Endothelial cell of umbilical vein (primary cell): ENCODE measurements around the gene MED23. TPM values are rescaled to one million over a fixed set of nuclear protein-coding genes. Genes with fewer than 3 reads are reported as not detected.

ENCODE experiments used
- BruUV-seq: library from RNA; stranded (reverse); fragments of 400-500 nt; replicated peaks from 2 replicates; lab custom pipeline; 2021; lab: Mats Ljungman, UMichigan
- CTCF ChIA-PET: fragments of 300-600, 350-600 bp; sonication (Branson Sonifier 250); formaldehyde crosslinking; loops from one replicate; lab custom pipeline; 2021; ENCODE audit warnings: antibody characterized with exemption, inconsistent platforms; lab: Charles Lee
- POLR2A ChIA-PET: fragments of 300-600, 350-600 bp; sonication (Branson Sonifier 250); formaldehyde crosslinking; loops from one replicate; lab custom pipeline; 2021; ENCODE audit warnings: antibody characterized with exemption, inconsistent platforms; lab: Charles Lee
- DNase-seq: peaks from one replicate; pipeline ENCODE4 v3.0.0-alpha.2; 2011; ENCODE audit warnings: low read depth, low spot score
- FAIRE-seq: peaks from 2 replicates; lab custom pipeline; 2011; peaks lifted over from hg19 to GRCh38; lab: Jason Lieb, UNC
- H2AFZ ChIP-seq: 2 replicates; pipeline ENCODE4 v1.6.0; 2012; ENCODE audit warnings: low read depth, low read length, control low read depth, inconsistent platforms
- H3K27ac ChIP-seq: 2 replicates; pipeline ENCODE4 v1.5.1; 2011; ENCODE audit warnings: low read depth, mild to moderate bottlenecking, control low read depth, low read length, moderate library complexity; ENCODE audit not compliant: insufficient read depth
- H3K27me3 ChIP-seq, 2 experiments: 2 replicates each; pipeline versions ENCODE4 v1.6.0 to v1.6.1; 2011; ENCODE audit warnings: low read length in 2 of 2, mixed read lengths in 1 of 2; ENCODE audit not compliant: control insufficient read depth in 2 of 2, insufficient read depth in 2 of 2
- H3K36me3 ChIP-seq, 2 experiments: 2 replicates in 1 of 2; 3 replicates in 1 of 2; pipeline ENCODE4 v1.5.1; 2011; ENCODE audit warnings: low read length in 2 of 2, mild to moderate bottlenecking in 1 of 2, moderate library complexity in 1 of 2; ENCODE audit not compliant: control insufficient read depth in 2 of 2, insufficient read depth in 2 of 2; ENCODE audit errors: extremely low read depth in 1 of 2
- H3K4me1 ChIP-seq: 3 replicates; pipeline ENCODE4 v1.5.1; 2011; ENCODE audit warnings: mild to moderate bottlenecking, low read length; ENCODE audit not compliant: control insufficient read depth, insufficient read depth; ENCODE audit errors: extremely low read depth
- H3K4me2 ChIP-seq: 2 replicates; pipeline ENCODE4 v1.6.1; 2011; ENCODE audit warnings: low read length, control low read depth, mixed read lengths; ENCODE audit not compliant: insufficient read depth
- H3K4me3 ChIP-seq, 3 experiments: fragments of 200-600 bp in 1 of 3; sonication (generic), shearing (Covaris generic) in 1 of 3; replicated peaks in 1 of 3; 2 replicates each; pipeline ENCODE4 v1.5.1; 2011 to 2016; ENCODE audit warnings: control low read depth in 3 of 3, low read length in 3 of 3, mild to moderate bottlenecking in 2 of 3, inconsistent platforms in 1 of 3, low read depth in 1 of 3, moderate library complexity in 1 of 3; ENCODE audit not compliant: insufficient read depth in 1 of 3
- H3K79me2 ChIP-seq: 2 replicates; pipeline ENCODE4 v1.6.0; 2012; ENCODE audit warnings: low read length, inconsistent platforms; ENCODE audit not compliant: control insufficient read depth, insufficient read depth
- H3K9ac ChIP-seq: replicated peaks from 2 replicates; pipeline ENCODE3; 2011; ENCODE audit warnings: low read length, control low read depth; ENCODE audit not compliant: insufficient read depth; ENCODE audit errors: extremely low read depth
- H3K9me1 ChIP-seq: replicated peaks from 3 replicates; pipeline ENCODE4 v1.6.0; 2011; ENCODE audit warnings: mild to moderate bottlenecking, low read length; ENCODE audit not compliant: control insufficient read depth, insufficient read depth; ENCODE audit errors: extremely low read depth
- H3K9me3 ChIP-seq: replicated peaks from 2 replicates; pipeline ENCODE4 v1.5.1; 2012; ENCODE audit warnings: low read length, inconsistent platforms; ENCODE audit not compliant: control insufficient read depth, insufficient read depth
- H4K20me1 ChIP-seq: replicated peaks from 2 replicates; pipeline ENCODE3; 2011; ENCODE audit warnings: mild to moderate bottlenecking, low read length; ENCODE audit not compliant: control insufficient read depth, insufficient read depth; ENCODE audit errors: extremely low read depth
- EZH2 ChIP-seq: IDR thresholded peaks from 2 replicates; pipeline ENCODE4 v1.6.1; 2012; ENCODE audit warnings: borderline replicate concordance, low read depth, mild to moderate bottlenecking, moderate library complexity, low read length, inconsistent platforms; ENCODE audit not compliant: severe bottlenecking
- FOS ChIP-seq: IDR thresholded peaks from 2 replicates; pipeline ENCODE4 v1.6.1; 2011; ENCODE audit warnings: mild to moderate bottlenecking, low read length, moderate library complexity, borderline replicate concordance; ENCODE audit not compliant: insufficient read depth
- GATA2 ChIP-seq: IDR thresholded peaks from 2 replicates; pipeline ENCODE4 v1.7.0; 2011; ENCODE audit warnings: low read depth, mild to moderate bottlenecking, moderate library complexity, mixed read lengths, low read length; ENCODE audit not compliant: insufficient read length, insufficient read depth
- JUN ChIP-seq: IDR thresholded peaks from 2 replicates; pipeline ENCODE4 v1.6.1; 2011; ENCODE audit warnings: borderline replicate concordance, low read depth; ENCODE audit not compliant: insufficient read length, insufficient read depth
- MYC ChIP-seq: IDR thresholded peaks from one replicate; pipeline ENCODE4 v1.6.1; 2011; ENCODE audit warnings: mild to moderate bottlenecking, low read depth, low read length
- POLR2A ChIP-seq: IDR thresholded peaks from 2 replicates; pipeline ENCODE4 v1.6.1; 2012; ENCODE audit warnings: low read depth, mild to moderate bottlenecking, control low read depth, low read length
- POLR2AphosphoS5 ChIP-seq: IDR thresholded peaks from 2 replicates; pipeline ENCODE4 v1.6.1; 2012; ENCODE audit warnings: low read depth, mild to moderate bottlenecking, control low read depth, low read length, moderate library complexity; ENCODE audit not compliant: insufficient read depth
- dilution Hi-C: fragments of 300-500 bp; cut with MboI; formaldehyde crosslinking; loops from one replicate; pipeline ENCODE4 v1.15.0; 2019; ENCODE audit warnings: low sequenced_read_pairs; ENCODE audit not compliant: extremely low pct_ligation_motif_present
- intact Hi-C: fragments of 100-400 bp; cut with micrococcal nuclease; formaldehyde crosslinking; loops from one replicate; pipeline ENCODE4 v1.10.0; 2022
- polyA plus RNA-seq, 4 experiments: library from polyadenylated mRNA; depleted of rRNA in 3 of 4; stranded (reverse) in 3 of 4; unstranded in 1 of 4; fragments of >200 nt; gene quantifications; 2 replicates each; pipeline versions ENCODE4 v1.2.1 to v1.2.3, GENCODE V29; 2011 to 2012; ENCODE audit warnings: missing spikeins in 1 of 4
- total RNA-seq: library from RNA; stranded (reverse); gene quantifications from 2 replicates; pipeline ENCODE4 v1.2.3, GENCODE V29; 2021
- TF ChIP-seq, protein P1 (sequence below), 2 donors: IDR thresholded peaks; 1 replicate in 1 of 2; 2 replicates in 1 of 2; pipeline ENCODE4 v1.5.1; 2011; ENCODE audit warnings: low read length in 2 of 2, mild to moderate bottlenecking in 2 of 2, moderate library complexity in 2 of 2, control low read depth in 1 of 2, inconsistent platforms in 1 of 2, low read depth in 1 of 2; ENCODE audit not compliant: insufficient read depth in 1 of 2; ENCODE audit errors: extremely low read depth in 1 of 2
- TF ChIP-seq, protein P2 (sequence below): IDR thresholded peaks from 2 replicates; pipeline ENCODE4 v1.6.1; 2011; ENCODE audit not compliant: insufficient read depth, insufficient read length

Gene MED23
- total and polyA plus RNA-seq, 2 donors (not counting 3 experiments of a cell fraction or from before 2014, with no cell fraction given) = 17.9 to 29.5 TPM

DNA sequence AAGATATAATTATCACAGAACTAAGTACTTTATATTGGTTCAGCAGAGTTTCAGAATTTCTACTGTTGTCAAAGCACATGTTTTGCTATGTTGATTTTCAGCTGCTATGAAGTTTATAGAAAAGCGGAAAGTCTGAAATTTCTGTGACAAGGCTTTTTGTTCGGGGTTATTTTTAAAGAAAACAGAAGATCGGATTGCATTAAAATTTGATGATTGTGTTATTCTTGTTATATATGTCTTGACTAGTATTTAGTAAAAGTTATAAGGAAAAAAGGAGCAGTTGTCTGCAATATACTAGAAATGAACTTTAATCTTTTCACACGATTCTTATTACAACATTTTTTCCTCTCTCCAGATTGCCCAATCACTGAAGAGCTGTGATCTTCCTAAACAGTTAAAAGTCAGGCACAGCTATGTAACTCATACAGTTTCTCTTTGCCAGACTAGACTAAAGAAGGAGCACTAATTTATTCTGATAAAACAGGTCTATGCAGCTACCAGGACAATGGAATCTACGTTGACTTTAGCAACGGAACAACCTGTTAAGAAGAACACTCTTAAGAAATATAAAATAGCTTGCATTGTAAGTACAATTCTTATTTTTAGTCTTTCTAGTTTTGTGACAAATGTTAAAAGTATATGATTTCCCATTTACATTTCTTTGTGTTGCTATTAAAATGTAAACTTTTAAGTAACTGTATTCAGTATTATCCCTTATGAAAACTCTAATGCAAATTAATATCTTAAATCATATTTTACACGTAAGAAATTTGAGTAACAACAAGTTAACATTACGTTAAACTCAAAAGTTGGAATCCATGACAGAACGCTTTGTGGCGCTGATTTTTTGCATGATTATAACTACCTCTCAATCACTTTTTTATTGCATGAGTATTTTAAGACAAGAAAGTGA is 9.1 kb upstream of the MED23 start, which contains the start of gene ENPP3:
TSS of gene ENPP3 (plus strand) at position 423 of the 913 bp plus-strand sequence. CDS start at position 506, 83 bp downstream.
- no peaks in the 10 kb centered on the region for H3K79me2 ChIP-seq
- no peak within 1 kb of the TSS for H3K9ac ChIP-seq
- dilution Hi-C loops = no loop called here
- no peak within 1 kb of the TSS for H3K4me2 ChIP-seq
- H3K27ac ChIP-seq = no peak within 1 kb of the TSS
- H3K4me1 ChIP-seq = no peaks in the 10 kb centered on the region
- H3K9me3 ChIP-seq = no peaks in the 10 kb centered on the region
- intact Hi-C loops = no loop called here
- ChIA-PET POLR2A (no interaction called here), CTCF (interaction anchor here (1.2 kb wide), 1 partner anchor 9 kb away, joined by 8 read pairs; the partner anchor contains the start of gene MED23)
- BruUV-seq = no TSS peak
- peaks cover 1 to 10% of the 10 kb centered on the region in 2 experiments for H3K27me3 ChIP-seq
- H3K9me1 ChIP-seq = no peaks in the 10 kb centered on the region
- H4K20me1 ChIP-seq = no peaks in the 10 kb centered on the region
- FAIRE-seq = no peak
- no peak within 1 kb of the TSS for H2AFZ ChIP-seq
- no peak for DNase-seq
- H3K4me3 ChIP-seq = no peak within 1 kb of the TSS
- no peaks in the 10 kb centered on the region for H3K36me3 ChIP-seq
- no peak for TF ChIP-seq JUN
- TF ChIP-seq EZH2 = no peak
- TF ChIP-seq, protein P1, sequence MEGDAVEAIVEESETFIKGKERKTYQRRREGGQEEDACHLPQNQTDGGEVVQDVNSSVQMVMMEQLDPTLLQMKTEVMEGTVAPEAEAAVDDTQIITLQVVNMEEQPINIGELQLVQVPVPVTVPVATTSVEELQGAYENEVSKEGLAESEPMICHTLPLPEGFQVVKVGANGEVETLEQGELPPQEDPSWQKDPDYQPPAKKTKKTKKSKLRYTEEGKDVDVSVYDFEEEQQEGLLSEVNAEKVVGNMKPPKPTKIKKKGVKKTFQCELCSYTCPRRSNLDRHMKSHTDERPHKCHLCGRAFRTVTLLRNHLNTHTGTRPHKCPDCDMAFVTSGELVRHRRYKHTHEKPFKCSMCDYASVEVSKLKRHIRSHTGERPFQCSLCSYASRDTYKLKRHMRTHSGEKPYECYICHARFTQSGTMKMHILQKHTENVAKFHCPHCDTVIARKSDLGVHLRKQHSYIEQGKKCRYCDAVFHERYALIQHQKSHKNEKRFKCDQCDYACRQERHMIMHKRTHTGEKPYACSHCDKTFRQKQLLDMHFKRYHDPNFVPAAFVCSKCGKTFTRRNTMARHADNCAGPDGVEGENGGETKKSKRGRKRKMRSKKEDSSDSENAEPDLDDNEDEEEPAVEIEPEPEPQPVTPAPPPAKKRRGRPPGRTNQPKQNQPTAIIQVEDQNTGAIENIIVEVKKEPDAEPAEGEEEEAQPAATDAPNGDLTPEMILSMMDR (IDR thresholded peaks at IDR 0.05; ENCODE audit: extremely low read depth in 1 of 2, insufficient read depth in 1 of 2, low read depth in 1 of 2, low read length in 2 of 2) = no peak
- TF ChIP-seq POLR2AphosphoS5 = no peak
- no peak for TF ChIP-seq FOS
- no peak for TF ChIP-seq POLR2A
- TF ChIP-seq, protein P2, sequence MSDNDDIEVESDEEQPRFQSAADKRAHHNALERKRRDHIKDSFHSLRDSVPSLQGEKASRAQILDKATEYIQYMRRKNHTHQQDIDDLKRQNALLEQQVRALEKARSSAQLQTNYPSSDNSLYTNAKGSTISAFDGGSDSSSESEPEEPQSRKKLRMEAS = no peak
- TF ChIP-seq GATA2 = no peak
- no peak for TF ChIP-seq MYC
